Gastroesophageal sphincter (tissue), 4 donors: ENCODE results near the gene ADRA2C. TPM values are rescaled to one million over a fixed set of nuclear protein-coding genes. Genes with fewer than 3 reads are reported as not detected.

ENCODE experiments used
- ATAC-seq: fragments of 150-250 bp; one replicate; pipeline ENCODE4 v1.9.1; 2016; ENCODE audit warnings: mild to moderate bottlenecking, moderate library complexity
- H3K27ac ChIP-seq, 4 donors: fragments of 200-600 bp; sonication (generic) in 3 of 4; 1 replicate in 3 of 4; 2 replicates in 1 of 4; pipeline ENCODE4 v1.5.1; 2016 to 2019
- H3K27me3 ChIP-seq: fragments of 200-600 bp; sonication (generic); one replicate; pipeline ENCODE4 v1.5.1; 2019
- H3K36me3 ChIP-seq, 2 donors: fragments of 200-600 bp; sonication (generic); one replicate each; pipeline ENCODE4 v1.5.1; 2019; ENCODE audit warnings: control low read depth in 1 of 2
- H3K4me1 ChIP-seq, 3 donors: fragments of 200-600 bp; sonication (generic); 1 replicate in 2 of 3; 2 replicates in 1 of 3; pipeline ENCODE4 v1.5.1; 2016 to 2019; ENCODE audit warnings: control low read depth in 2 of 3
- H3K4me3 ChIP-seq, 2 donors: fragments of 200-600 bp; sonication (generic); one replicate each; pipeline ENCODE4 v1.5.1; 2019; ENCODE audit warnings: mild to moderate bottlenecking in 1 of 2, moderate library complexity in 1 of 2
- H3K9me3 ChIP-seq, 3 donors: fragments of 200-600 bp; sonication (generic); one replicate each; pipeline ENCODE4 v1.5.1; 2017 to 2019; ENCODE audit warnings: control low read depth in 2 of 3
- EP300 ChIP-seq: sonication (generic); formaldehyde crosslinking; IDR thresholded peaks from one replicate; pipeline ENCODE4 v1.6.1; 2017; ENCODE audit warnings: antibody characterized with exemption, mild to moderate bottlenecking
- POLR2A ChIP-seq, 2 donors: fragments of 450-650 bp; IDR thresholded peaks; one replicate each; pipeline ENCODE4 v1.6.1; 2017; ENCODE audit warnings: antibody characterized with exemption in 2 of 2, mild to moderate bottlenecking in 2 of 2, moderate library complexity in 1 of 2
- POLR2AphosphoS5 ChIP-seq: sonication (generic); formaldehyde crosslinking; IDR thresholded peaks from one replicate; pipeline ENCODE4 v1.6.1; 2017; ENCODE audit warnings: antibody characterized with exemption
- WGBS, 2 donors: methylation state at CpG; one replicate each; pipeline ENCODE4 v1.1.5; 2018; ENCODE audit warnings: low coverage in 1 of 2; 5-methylcytosine and 5-hydroxymethylcytosine counted together
- total RNA-seq, 4 donors: library from RNA; depleted of rRNA; stranded (reverse); fragments of >200 nt; gene quantifications; one replicate each; pipeline ENCODE4 v1.1.0, GENCODE V29; 2016
- TF ChIP-seq, protein P1 (sequence below), 4 experiments: fragments of 200-600 bp in 2 of 4; fragments of 450-650 bp in 2 of 4; sonication (generic) in 1 of 4; IDR thresholded peaks; one replicate each; pipeline ENCODE4 v1.5.1; 2017 to 2019; ENCODE audit warnings: antibody characterized with exemption in 4 of 4, mild to moderate bottlenecking in 2 of 4, moderate library complexity in 2 of 4

Gene ADRA2C
- total RNA-seq, 4 donors from 2014 or later = 1.2 to 26.5 (median 6.1) TPM

DNA sequence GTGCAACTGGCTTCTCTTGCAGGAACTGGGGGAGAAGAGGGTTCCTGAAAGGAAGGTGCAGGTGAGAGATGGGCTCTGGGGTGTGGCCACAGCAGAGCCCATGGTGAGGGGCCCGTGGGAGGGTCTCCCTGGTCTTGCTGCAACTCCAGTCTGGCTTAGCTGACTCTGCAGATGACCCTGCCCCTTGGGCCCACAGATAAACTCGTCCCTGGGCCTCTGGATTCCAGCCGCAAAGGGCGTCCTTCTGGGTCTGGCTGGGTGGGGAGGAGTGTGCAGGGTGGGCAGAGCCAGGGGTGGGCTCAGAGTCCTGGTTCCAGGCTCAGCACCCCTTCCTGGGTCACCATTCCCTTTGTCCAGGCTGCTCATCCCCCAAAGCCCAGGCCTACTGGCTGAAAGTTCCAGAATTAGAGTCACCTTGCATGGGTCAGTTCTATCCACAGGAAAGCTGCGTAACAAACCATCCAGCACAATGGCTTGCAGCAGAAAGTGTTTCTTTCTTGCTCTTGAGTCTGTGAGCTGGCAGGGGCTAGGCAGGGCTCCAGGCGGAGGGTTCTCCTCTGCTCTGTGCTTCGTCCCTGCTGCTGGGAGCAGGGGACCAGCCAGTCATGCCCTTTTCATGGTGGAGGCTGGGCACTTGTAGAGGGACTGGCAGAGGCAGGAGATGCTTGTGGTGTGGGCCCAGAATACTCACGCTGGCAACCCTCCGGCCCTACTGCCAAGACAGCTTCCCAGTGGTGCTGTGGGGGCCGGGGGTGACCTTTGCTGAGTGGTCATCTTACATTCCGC, 43.5 kb upstream of the ADRA2C start:
- 43% methylated on average over 1 of the region's 11 CpGs; no CpG with 5 or more reads in 1 of the 2 donors for WGBS, 2 donors
- H3K27ac ChIP-seq = no peak overlapping the region
- peaks cover 0 to 26% (median 0%) of the 10 kb centered on the region in 3 donors for H3K9me3 ChIP-seq
- TF ChIP-seq POLR2AphosphoS5 (no peak), POLR2A (IDR thresholded peaks at IDR 0.05) (no peak), EP300 (no peak)
- TF ChIP-seq, protein P1, sequence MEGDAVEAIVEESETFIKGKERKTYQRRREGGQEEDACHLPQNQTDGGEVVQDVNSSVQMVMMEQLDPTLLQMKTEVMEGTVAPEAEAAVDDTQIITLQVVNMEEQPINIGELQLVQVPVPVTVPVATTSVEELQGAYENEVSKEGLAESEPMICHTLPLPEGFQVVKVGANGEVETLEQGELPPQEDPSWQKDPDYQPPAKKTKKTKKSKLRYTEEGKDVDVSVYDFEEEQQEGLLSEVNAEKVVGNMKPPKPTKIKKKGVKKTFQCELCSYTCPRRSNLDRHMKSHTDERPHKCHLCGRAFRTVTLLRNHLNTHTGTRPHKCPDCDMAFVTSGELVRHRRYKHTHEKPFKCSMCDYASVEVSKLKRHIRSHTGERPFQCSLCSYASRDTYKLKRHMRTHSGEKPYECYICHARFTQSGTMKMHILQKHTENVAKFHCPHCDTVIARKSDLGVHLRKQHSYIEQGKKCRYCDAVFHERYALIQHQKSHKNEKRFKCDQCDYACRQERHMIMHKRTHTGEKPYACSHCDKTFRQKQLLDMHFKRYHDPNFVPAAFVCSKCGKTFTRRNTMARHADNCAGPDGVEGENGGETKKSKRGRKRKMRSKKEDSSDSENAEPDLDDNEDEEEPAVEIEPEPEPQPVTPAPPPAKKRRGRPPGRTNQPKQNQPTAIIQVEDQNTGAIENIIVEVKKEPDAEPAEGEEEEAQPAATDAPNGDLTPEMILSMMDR (IDR thresholded peaks at IDR 0.05) = no peak
- H3K4me3 ChIP-seq = no peak overlapping the region
- no peaks in the 10 kb centered on the region for H3K4me1 ChIP-seq
- H3K27me3 ChIP-seq = peaks cover 98% of the 10 kb centered on the region
- no peaks in the 10 kb centered on the region for H3K36me3 ChIP-seq
- ATAC-seq = peak; percentile 17

DNA sequence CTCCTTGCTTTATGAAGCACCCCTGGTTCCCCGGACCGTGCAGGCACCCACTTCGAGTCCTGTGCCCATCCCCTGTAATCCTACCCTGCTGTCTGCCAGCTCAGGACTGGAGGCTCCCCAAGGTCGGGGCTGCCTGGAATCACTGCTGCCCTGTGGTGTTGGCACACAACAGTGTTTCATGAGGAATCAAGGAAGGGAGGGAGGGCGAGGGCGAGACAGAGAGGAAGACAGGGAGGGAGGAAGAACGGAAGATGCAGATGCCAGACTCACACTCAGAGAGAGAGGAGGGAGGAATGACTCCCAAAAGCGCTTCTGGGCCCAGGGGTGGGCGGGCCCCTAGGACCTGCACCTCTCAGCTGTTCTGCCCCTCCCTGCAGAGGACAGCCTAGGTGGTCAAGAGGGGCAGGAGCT, 42.9 kb upstream of the ADRA2C start:
- Histone ChIP-seq H3K27ac (no peak overlapping the region), H3K4me3 (no peak overlapping the region), H3K9me3 (peaks cover 0 to 22% (median 0%) of the 10 kb centered on the region in 3 donors), H3K27me3 (peaks cover 98% of the 10 kb centered on the region), H3K36me3 (no peaks in the 10 kb centered on the region), H3K4me1 (no peaks in the 10 kb centered on the region)
- ATAC-seq = no peak
- 50 to 80% methylated on average over 1 to 2 of the region's 9 CpGs for WGBS, 2 donors
- TF ChIP-seq, protein P1 (IDR thresholded peaks at IDR 0.05) = no peak
- TF ChIP-seq EP300 (no peak), POLR2A (IDR thresholded peaks at IDR 0.05) (no peak), POLR2AphosphoS5 (no peak)

DNA sequence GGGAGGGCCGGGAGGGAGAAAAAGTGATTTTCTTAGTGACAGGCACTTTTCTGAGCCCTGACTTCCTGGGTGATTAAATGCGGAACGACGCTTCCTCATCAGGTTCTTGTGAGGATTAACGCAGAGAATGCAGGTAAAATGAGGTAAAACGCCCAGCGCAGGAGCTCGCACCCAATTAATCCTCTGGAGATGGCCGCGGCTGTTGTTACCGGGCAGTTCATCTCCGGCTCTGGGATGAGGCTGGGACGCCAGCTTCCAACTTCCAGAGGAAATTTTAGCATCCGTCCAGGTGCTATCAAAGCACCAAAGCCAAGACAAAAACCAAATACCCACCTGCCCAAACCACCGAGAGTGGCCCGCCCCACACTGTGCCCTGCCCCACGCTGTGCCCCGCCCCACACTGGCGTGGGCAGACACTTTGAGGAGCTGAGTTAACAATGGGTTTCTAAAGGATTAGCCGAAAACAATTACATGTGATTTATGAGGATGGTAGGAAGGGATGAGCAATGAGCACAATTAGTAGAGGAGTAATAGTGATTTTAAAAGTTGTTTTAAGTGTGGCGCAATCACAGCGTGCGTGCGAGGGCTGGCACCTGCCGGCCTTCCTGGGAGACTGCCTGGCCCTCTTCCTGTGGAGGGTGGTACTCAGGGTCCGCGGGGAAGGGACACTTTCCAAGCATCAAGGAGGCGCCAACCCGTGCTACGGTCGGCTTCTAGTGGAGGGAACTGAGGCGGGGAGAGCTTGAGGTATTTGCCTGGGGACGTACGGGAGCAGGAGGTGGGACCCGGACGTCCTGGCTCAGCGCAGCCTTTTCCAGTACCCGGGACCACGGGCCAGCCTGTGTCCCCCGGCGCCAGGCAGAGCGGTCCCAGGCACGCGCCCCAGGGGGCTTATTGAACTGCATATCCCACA, 41.6 kb upstream of the ADRA2C start:
- no peak overlapping the region for H3K27ac ChIP-seq
- no peak overlapping the region for H3K4me3 ChIP-seq
- ATAC-seq = no peak
- TF ChIP-seq POLR2AphosphoS5 (no peak), POLR2A (IDR thresholded peaks at IDR 0.05) (no peak), EP300 (no peak)
- TF ChIP-seq, protein P1 (IDR thresholded peaks at IDR 0.05) = no peak
- peaks cover 99% of the 10 kb centered on the region for H3K27me3 ChIP-seq
- peaks cover 0 to 9% (median 0%) of the 10 kb centered on the region in 3 donors for H3K9me3 ChIP-seq
- no peaks in the 10 kb centered on the region for H3K36me3 ChIP-seq
- H3K4me1 ChIP-seq = peaks cover 0 to under 1% (median 0%) of the 10 kb centered on the region in 3 donors
- 18 to 26% methylated on average over 15 to 24 of the region's 44 CpGs for WGBS, 2 donors

DNA sequence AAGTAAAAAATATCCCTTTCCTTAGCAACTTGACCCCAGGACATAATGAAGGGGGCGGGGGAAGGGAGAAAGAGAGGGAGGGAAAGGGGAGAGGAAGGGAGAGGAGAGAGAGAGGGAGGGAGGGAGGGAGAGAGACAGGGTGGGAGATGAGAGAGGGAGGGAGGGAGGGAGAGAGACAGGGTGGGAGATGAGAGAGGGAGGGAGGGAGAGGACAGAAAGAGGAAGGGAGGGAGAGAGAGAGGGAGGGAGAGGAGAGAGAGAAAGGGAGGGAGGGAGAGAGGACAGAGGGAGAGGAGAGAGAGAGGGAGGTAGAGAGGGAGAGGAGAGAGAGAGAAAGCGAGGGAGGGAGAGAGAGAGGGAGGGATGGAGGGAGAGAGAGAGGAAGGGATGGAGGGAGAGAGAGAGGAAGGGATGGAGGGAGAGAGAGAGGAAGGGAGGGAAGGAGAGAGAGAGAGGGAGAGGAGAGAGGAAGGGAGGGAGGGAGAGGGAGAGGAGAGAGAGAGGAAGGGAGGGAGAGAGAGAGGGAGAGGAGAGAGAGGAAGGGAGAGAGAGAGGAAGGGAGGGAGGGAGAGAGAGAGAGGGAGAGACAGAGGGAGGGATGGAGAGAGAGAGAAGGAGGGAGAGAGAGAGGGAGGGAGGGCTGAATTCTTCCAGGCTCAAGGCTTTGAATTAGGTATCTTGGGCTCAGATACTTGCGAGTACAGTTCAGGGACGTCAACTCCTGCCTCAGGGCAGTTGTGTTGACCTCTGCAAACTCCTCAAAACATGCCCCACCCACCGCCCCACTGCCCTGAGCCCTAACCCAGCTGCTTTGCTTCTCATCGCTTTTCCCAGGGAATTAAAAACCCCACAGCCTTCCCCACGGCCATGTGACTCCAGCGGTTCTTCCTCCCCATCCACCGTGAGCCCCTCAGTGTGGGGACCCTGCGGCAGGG, 40.0 kb upstream of the ADRA2C start:
- H3K36me3 ChIP-seq = no peaks in the 10 kb centered on the region
- H3K4me3 ChIP-seq = no peak overlapping the region
- 9 to 14% methylated on average over 2 to 6 of the region's 10 CpGs for WGBS, 2 donors
- peaks cover 0 to 4% (median 0%) of the 10 kb centered on the region in 3 donors for H3K4me1 ChIP-seq
- no peak overlapping the region for H3K27ac ChIP-seq
- no peak for TF ChIP-seq POLR2A (IDR thresholded peaks at IDR 0.05)
- no peak for TF ChIP-seq POLR2AphosphoS5
- TF ChIP-seq, protein P1 (IDR thresholded peaks at IDR 0.05) = no peak
- no peak for TF ChIP-seq EP300
- peaks cover 99% of the 10 kb centered on the region for H3K27me3 ChIP-seq
- H3K9me3 ChIP-seq = peaks cover 0 to 13% (median 0%) of the 10 kb centered on the region in 3 donors
- no peak for ATAC-seq
